ENCODE data around the gene DBP. TPM values are rescaled to one million over a fixed set of nuclear protein-coding genes. Genes with fewer than 3 reads are reported as not detected.

DBP gene
- total RNA-seq, 1 donor = 28.2 TPM

DNA sequence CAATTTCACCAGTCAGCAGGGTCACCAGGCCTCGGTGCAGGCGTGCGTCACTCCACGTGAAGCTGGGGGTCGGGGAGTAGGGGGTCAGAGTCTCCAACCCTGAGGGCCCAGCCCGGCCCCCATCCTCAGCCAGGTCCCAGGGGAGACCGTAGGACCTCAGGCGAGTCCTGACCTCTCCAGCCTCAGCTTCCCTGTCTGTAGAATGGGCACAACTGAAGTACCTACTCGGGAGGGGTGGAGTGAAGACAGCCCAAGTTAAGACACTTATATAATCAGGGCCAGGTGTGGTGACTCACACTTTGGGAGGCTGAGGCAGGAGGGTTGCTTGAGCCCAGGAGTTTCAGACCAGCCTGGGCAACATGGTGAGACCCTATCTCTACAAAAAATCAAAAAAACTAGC is 33.3 kb downstream of the DBP start:
- Histone ChIP-seq H3K9me3 (ENCODE audit: low read depth, low read length) (no peaks in the 10 kb centered on the region), H3K27me3 (ENCODE audit: insufficient read depth, low read length) (no peaks in the 10 kb centered on the region), H3K4me1 (ENCODE audit: insufficient read depth, low read length) (peaks cover 1% of the 10 kb centered on the region), H3K4me3 (ENCODE audit: low read length) (no peak overlapping the region)

DNA sequence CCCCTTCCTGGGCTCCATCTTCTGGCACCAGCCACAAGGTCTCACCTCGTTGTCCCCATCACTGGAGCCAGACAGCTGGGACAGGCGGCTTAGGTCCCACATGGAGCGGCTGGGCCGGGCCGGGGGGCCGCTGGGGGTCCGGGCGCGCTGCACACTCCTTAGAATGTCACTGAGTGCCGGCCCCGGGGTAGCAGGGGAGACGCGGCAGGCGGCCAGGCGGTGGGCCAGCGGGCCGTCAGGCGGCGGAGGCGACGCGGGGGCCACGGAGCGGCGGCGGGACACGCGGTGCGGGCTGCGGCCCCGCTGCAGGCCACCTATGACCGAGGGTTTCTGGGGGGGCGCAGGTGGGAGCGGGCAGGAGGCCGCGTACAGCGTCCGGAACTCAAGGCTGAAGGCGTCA is 33.7 kb downstream of the DBP start:
- Histone ChIP-seq H3K27me3 (ENCODE audit: insufficient read depth, low read length) (no peaks in the 10 kb centered on the region), H3K4me3 (ENCODE audit: low read length) (no peak overlapping the region), H3K4me1 (ENCODE audit: insufficient read depth, low read length) (no peaks in the 10 kb centered on the region)

DNA sequence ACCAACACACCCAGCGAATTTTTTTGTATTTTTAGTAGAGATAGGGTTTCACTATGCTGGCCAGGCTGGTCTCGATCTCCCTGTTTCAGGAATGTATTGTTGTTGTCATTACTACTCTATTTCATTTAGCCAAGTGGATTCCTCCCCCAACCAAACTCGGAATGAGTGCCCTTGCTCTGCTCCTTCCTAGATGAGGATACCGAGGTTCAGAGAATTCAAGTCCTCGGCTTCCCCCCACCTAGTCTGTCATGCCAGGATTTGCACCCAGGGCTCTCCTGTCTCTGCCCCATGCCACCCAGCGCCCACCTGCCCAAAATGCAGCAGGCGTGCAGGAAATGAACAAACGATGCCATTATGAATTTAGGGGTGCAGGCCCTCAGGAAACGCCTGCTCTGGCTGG is 34.2 kb downstream of the DBP start:
- Histone ChIP-seq H3K27me3 (ENCODE audit: insufficient read depth, low read length) (no peaks in the 10 kb centered on the region), H3K4me1 (ENCODE audit: insufficient read depth, low read length) (no peaks in the 10 kb centered on the region), H3K9me3 (ENCODE audit: low read depth, low read length) (no peaks in the 10 kb centered on the region), H3K4me3 (ENCODE audit: low read length) (no peak overlapping the region)

More for the DNA sequence above, 33.7 kb downstream of the DBP start:
- H3K9me3 ChIP-seq (ENCODE audit: low read depth, low read length) = no peaks in the 10 kb centered on the region

DNA sequence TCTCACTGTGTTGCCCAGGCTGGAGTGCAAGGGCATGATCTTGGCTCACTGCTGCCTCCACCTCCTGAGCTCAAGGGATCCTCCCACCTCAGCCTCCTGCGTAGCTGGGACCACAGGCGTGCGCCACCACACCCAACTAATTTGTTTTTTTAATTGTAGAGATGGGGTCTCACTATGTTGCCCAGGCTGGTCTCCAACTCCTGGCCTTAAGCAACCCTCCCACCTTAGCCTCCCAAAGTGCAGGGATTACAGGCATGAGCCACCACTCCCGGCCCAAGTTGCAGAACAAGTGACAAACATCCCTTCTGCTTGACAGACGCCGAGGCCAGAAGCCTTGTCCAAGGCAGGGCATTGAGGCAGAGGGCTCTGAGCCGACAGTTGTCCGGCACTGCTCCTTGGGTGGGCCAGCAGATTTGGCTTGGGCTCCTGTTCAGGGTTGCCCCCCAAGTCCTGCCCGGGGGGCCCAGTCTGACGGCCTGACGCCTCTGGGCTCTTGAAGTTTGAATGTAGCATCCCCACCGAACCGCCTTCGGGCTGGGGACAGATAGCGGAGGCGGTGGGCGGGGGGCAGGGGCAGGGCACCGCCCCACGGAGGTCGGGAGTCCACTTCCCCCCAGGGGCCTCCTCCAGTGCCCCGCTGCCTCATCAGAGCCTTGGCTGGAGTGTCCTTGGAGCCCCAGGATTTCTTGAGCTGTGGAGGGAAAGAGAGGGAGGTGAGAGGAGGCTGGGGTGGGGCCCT is 36.3 kb downstream of the DBP start:
- Histone ChIP-seq H3K4me3 (ENCODE audit: low read length) (no peak overlapping the region), H3K27me3 (ENCODE audit: insufficient read depth, low read length) (no peaks in the 10 kb centered on the region), H3K9me3 (ENCODE audit: low read depth, low read length) (no peaks in the 10 kb centered on the region), H3K4me1 (ENCODE audit: insufficient read depth, low read length) (no peaks in the 10 kb centered on the region)

DNA sequence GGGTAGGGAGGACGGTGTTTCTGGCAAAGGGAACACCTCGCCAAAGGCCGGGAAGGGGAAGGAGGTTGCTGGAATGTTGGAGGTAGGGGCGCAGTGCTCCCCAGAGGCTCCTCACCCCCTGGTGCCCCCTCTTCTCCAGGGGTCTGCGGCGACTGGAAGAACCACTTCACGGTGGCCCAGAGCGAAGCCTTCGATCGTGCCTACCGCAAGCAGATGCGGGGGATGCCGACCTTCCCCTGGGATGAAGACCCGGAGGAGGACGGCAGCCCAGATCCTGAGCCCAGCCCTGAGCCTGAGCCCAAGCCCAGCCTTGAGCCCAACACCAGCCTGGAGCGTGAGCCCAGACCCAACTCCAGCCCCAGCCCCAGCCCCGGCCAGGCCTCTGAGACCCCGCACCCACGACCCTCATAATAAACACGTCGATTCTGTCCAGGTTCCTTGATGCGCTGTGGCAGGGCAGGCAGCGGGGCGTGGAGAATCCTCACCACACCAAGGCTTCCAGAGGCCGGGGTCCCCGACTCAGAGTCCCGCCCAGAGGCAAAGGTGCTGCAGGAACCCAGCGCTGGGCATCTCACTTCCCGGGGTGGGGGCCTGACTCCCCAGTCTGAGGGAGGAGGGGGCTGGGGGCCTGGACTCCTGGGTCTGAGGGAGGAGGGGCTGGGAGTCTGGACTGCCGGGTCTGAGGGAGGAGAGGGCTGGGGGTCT is 38.0 kb downstream of the DBP start:
- Histone ChIP-seq H3K27me3 (ENCODE audit: insufficient read depth, low read length) (no peaks in the 10 kb centered on the region), H3K4me1 (ENCODE audit: insufficient read depth, low read length) (no peaks in the 10 kb centered on the region), H3K9me3 (ENCODE audit: low read depth, low read length) (no peaks in the 10 kb centered on the region), H3K4me3 (ENCODE audit: low read length) (no peak overlapping the region)

DNA sequence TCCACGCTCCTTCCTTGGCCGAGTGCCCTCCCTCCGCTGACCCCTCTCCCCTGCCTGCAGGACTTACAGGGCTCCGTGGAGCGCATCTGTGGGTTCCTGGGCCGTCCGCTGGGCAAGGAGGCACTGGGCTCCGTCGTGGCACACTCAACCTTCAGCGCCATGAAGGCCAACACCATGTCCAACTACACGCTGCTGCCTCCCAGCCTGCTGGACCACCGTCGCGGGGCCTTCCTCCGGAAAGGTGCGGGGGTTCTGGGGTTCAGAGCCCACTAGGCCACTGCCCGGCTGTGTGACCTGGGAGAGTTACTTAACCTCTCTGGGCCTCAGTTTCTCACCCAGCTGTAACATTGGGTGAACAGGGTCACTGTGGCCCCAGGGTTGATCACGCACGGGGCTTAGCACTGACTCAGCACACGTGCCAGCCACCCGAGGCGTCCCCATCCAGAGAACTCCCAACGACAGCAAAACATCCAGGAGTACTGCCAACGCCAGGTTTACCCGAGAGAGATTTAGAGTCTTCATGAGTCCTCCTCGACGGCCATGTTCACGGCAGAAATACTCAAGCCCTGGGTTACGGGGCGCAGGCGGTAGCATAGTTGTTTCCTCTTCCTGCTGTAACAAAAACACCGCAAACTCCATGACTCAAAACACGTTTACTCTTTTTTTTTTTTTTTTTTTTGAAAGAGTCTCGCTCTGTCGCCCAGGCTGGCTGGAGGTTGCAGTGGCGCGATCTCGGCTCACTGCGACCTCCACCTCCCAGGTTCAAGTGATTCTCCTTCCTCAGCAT is 40.3 kb downstream of the DBP start:
- Histone ChIP-seq H3K9me3 (ENCODE audit: low read depth, low read length) (no peaks in the 10 kb centered on the region), H3K4me3 (ENCODE audit: low read length) (no peak overlapping the region), H3K27me3 (ENCODE audit: insufficient read depth, low read length) (no peaks in the 10 kb centered on the region), H3K4me1 (ENCODE audit: insufficient read depth, low read length) (no peaks in the 10 kb centered on the region)

DNA sequence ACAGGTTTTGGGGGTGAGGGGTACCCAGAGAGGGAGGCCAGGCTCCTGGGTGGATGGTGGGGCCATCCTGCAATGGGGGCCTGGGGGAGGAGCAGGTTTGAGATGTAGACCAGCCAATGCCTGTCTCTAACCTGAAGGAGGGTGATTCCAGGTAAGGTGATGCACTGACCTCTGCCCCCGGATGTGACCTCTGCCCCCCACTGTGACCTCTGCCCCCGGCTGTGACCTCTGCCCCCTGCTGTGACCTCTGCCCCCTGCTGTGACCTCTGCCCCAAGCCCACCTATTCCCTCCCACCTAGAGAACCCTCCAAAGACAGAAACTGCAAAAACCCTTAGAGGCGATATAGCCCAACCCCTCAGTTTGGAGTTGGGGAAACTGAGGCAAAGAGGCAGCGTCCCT is 40.9 kb downstream of the DBP start:
- no peaks in the 10 kb centered on the region for H3K27me3 ChIP-seq (ENCODE audit: insufficient read depth, low read length)
- H3K4me1 ChIP-seq (ENCODE audit: insufficient read depth, low read length) = no peaks in the 10 kb centered on the region
- H3K9me3 ChIP-seq (ENCODE audit: low read depth, low read length) = no peaks in the 10 kb centered on the region
- H3K4me3 ChIP-seq (ENCODE audit: low read length) = no peak overlapping the region

DNA sequence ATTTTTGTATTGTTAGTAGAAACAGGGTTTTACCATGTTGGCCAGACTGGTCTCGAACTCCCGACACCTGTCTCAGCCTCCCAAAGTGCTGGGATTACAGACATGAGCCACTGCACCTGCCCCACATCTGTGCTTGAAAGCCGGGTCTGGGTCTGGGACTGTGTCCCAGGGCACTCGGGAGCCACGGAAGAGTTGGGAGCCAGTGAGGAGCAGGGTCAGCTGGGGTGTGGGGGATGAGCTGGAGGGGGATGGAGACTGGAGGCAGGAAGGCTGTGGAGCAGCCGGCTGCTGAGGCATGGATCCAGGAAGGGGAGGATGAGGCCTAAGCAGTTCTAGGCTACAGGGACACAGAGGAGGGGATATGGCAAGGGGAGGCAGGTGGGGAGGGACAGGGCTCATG is 41.3 kb downstream of the DBP start:
- no peaks in the 10 kb centered on the region for H3K4me1 ChIP-seq (ENCODE audit: insufficient read depth, low read length)

DNA sequence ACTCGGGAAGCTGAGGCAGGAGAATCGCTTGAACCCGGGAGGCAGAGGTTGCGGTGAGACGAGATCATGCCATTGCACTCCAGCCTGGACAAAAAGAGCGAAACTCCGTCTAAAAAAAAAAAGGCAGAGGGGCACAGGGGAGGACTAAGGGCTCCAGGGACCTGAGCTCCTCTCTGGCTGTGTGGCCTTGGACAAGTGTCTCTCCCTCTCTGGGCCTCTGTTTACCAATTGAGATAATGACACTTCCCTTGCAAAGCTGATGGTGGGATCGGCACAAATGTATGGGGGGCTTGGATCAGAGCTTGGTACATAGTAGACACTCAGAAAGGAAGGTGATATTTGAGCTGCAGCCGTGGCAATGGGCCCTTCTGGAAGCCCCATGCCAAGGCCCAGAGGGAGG is 42.0 kb downstream of the DBP start:
- H3K4me1 ChIP-seq (ENCODE audit: insufficient read depth, low read length) = no peaks in the 10 kb centered on the region
- no peaks in the 10 kb centered on the region for H3K27me3 ChIP-seq (ENCODE audit: insufficient read depth, low read length)
- H3K4me3 ChIP-seq (ENCODE audit: low read length) = no peak overlapping the region
- no peaks in the 10 kb centered on the region for H3K9me3 ChIP-seq (ENCODE audit: low read depth, low read length)

More for the DNA sequence above, 41.3 kb downstream of the DBP start:
- no peaks in the 10 kb centered on the region for H3K27me3 ChIP-seq (ENCODE audit: insufficient read depth, low read length)
- no peak overlapping the region for H3K4me3 ChIP-seq (ENCODE audit: low read length)
- H3K9me3 ChIP-seq (ENCODE audit: low read depth, low read length) = no peaks in the 10 kb centered on the region

DNA sequence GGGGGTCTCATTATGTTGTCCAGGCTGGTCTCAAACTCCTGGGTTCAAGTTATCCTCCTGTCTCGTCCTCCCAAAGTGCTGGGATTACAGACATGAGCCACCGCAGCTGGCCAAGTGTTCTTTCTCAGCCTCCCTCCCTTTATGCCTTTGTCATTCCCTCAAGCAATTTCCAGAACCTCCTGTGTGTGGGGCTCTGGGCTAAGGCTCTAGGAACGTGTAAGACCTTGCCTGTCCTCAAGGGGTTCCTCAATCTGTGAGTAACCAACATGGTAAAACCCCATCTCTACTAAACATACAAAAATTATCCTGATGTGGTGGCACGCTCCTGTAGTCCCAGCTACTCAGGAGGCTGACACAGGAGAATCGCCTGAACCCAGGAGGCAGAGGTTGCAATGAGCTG is 46.2 kb downstream of the DBP start:
- Histone ChIP-seq H3K9me3 (ENCODE audit: low read depth, low read length) (no peaks in the 10 kb centered on the region), H3K4me1 (ENCODE audit: insufficient read depth, low read length) (peaks cover 10% of the 10 kb centered on the region), H3K4me3 (ENCODE audit: low read length) (no peak overlapping the region), H3K27me3 (ENCODE audit: insufficient read depth, low read length) (no peaks in the 10 kb centered on the region)

DNA sequence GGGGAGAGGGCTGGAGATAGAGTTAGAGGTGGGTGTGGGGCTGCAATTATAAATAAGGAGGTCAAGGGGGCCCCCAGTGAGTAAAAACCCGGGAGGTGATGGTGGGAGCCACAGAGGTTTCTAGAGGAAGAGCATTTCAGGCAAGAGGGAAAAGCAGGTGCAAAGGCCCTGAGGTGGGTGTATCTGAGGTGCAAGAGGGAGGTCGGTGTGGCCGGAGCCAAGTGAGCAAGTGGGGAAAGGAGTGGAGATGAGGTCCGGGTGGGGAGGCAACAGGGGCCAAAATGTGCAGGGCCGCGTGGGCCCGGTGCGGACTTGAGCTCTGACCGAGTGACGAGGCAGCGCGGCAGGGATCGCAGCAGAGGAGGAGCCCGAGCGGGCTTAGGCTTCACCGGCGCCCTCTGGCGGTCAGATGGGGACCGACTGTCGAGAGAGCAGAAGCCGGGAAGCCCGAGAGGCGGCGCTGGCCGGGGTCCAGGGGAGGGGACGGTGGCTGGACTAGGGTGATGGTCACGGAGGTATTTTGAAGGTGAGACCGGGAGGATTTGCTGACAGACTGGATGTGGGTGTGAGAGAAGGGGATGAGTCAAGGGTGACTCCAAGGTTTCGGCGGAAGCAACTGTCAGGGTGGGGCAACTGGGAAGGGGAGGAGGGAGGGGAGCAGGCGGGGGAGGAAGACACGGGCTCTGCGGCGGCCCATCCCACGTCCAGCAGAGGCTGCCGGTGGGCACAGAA is 48.3 kb downstream of the DBP start:
- Histone ChIP-seq H3K9me3 (ENCODE audit: low read depth, low read length) (no peaks in the 10 kb centered on the region), H3K27me3 (ENCODE audit: insufficient read depth, low read length) (no peaks in the 10 kb centered on the region), H3K4me1 (ENCODE audit: insufficient read depth, low read length) (peaks cover 14% of the 10 kb centered on the region), H3K4me3 (ENCODE audit: low read length) (no peak overlapping the region)

DNA sequence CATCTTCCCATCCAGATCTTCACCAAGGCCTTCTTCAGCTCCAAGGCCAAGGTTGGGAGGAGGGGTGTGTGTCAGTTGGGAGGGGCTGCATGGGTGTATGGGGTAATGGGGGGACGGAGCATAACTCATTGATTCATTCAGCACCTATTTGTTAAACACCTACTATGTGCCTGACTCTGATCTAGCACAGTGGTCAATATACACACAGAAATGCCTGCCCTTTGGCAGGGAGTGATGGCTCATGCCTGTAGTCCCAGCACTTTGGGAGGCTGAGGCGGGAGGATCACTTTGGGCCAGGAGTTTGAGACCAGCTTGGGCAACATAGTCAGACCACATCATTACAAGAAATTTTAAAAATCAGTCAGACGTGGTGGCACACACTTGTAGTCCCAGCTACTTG is 49.8 kb downstream of the DBP start:
- H3K4me3 ChIP-seq (ENCODE audit: low read length) = no peak overlapping the region
- H3K9me3 ChIP-seq (ENCODE audit: low read depth, low read length) = no peaks in the 10 kb centered on the region
- no peaks in the 10 kb centered on the region for H3K27me3 ChIP-seq (ENCODE audit: insufficient read depth, low read length)
- H3K4me1 ChIP-seq (ENCODE audit: insufficient read depth, low read length) = peaks cover 15% of the 10 kb centered on the region

DNA sequence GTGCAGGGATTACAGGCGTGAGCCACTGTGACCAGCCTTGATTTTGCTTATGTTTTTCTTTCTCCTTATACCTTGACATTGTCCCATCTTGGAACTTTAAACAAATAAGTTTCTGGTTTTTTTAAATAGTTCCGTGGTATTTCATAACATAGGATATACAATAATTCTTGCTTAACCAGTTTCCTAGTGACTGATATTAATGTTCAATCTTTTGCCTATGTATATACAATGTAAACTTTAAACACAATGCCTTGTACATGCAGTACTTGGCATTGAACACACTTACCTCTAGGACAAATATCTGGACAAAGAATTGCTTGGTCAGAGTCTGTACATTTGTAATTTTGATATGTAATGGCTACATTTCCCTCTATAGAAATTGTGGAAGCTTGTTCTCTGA is 55.0 kb downstream of the DBP start:
- no peaks in the 10 kb centered on the region for H3K27me3 ChIP-seq (ENCODE audit: insufficient read depth, low read length)
- H3K4me3 ChIP-seq (ENCODE audit: low read length) = no peak overlapping the region
- H3K4me1 ChIP-seq (ENCODE audit: insufficient read depth, low read length) = peaks cover 6% of the 10 kb centered on the region
- no peaks in the 10 kb centered on the region for H3K9me3 ChIP-seq (ENCODE audit: low read depth, low read length)
